ENCODE measurements around the gene SH3BP4. TPM values are rescaled to one million over a fixed set of nuclear protein-coding genes. Genes with fewer than 3 reads are reported as not detected.

The SH3BP4 gene
- total and polyA plus RNA-seq, 2 donors = 11.7 to 14.3 TPM

GRCh38 chr2:234967201-234967869 lies 15.5 kb downstream of the SH3BP4 start:
- Histone ChIP-seq H3K27ac (ENCODE audit: low read depth) (no peak overlapping the region), H3K4me1 (ENCODE audit: insufficient read depth) (no peaks in the 10 kb centered on the region), H3K36me3 (ENCODE audit: insufficient read depth) (no peaks in the 10 kb centered on the region), H3K4me3 (ENCODE audit: low read depth, low read length) (no peak overlapping the region)
- DNase-seq (ENCODE audit: extremely low spot score) = no peak
- 97% methylated on average over 14 of the region's 14 CpGs for WGBS

GRCh38 chr2:234967870-234968208 lies 16.0 kb downstream of the SH3BP4 start:
- no peak for DNase-seq (ENCODE audit: extremely low spot score)
- no peak overlapping the region for H3K4me3 ChIP-seq (ENCODE audit: low read depth, low read length)
- 92% methylated on average over 5 of the region's 5 CpGs for WGBS

GRCh38 chr2:234968631-234969305 lies 17.0 kb downstream of the SH3BP4 start:
- Histone ChIP-seq H3K36me3 (ENCODE audit: insufficient read depth) (no peaks in the 10 kb centered on the region), H3K27ac (ENCODE audit: low read depth) (no peak overlapping the region), H3K4me1 (ENCODE audit: insufficient read depth) (no peaks in the 10 kb centered on the region), H3K4me3 (ENCODE audit: low read depth, low read length) (no peak overlapping the region)
- no peak for DNase-seq (ENCODE audit: extremely low spot score)
- WGBS = 80% methylated on average over 14 of the region's 14 CpGs

More at GRCh38 chr2:234967870-234968208, 16.0 kb downstream of the SH3BP4 start:
- Histone ChIP-seq H3K36me3 (ENCODE audit: insufficient read depth) (no peaks in the 10 kb centered on the region), H3K27ac (ENCODE audit: low read depth) (no peak overlapping the region), H3K4me1 (ENCODE audit: insufficient read depth) (no peaks in the 10 kb centered on the region)

GRCh38 chr2:234969306-234970098 lies 17.7 kb downstream of the SH3BP4 start:
- no peaks in the 10 kb centered on the region for H3K36me3 ChIP-seq (ENCODE audit: insufficient read depth)
- DNase-seq (ENCODE audit: extremely low spot score) = no peak
- no peaks in the 10 kb centered on the region for H3K4me1 ChIP-seq (ENCODE audit: insufficient read depth)
- WGBS = 84% methylated on average over 17 of the region's 17 CpGs
- no peak overlapping the region for H3K27ac ChIP-seq (ENCODE audit: low read depth)
- H3K4me3 ChIP-seq (ENCODE audit: low read depth, low read length) = no peak overlapping the region

- H3K36me3 ChIP-seq (ENCODE audit: insufficient read depth) = no peaks in the 10 kb centered on the region
- no peaks in the 10 kb centered on the region for H3K4me1 ChIP-seq (ENCODE audit: insufficient read depth)
- no peak overlapping the region for H3K4me3 ChIP-seq (ENCODE audit: low read depth, low read length)
- no peak for DNase-seq (ENCODE audit: extremely low spot score)
- 72% methylated on average over 7 of the region's 7 CpGs for WGBS
- no peak overlapping the region for H3K27ac ChIP-seq (ENCODE audit: low read depth)
Measured at GRCh38 chr2:234970099-234970440, 18.3 kb downstream of the SH3BP4 start.

- WGBS = 51% methylated on average over 13 of the region's 13 CpGs
- Histone ChIP-seq H3K4me1 (ENCODE audit: insufficient read depth) (no peaks in the 10 kb centered on the region), H3K36me3 (ENCODE audit: insufficient read depth) (no peaks in the 10 kb centered on the region), H3K27ac (ENCODE audit: low read depth) (no peak overlapping the region), H3K4me3 (ENCODE audit: low read depth, low read length) (no peak overlapping the region)
- no peak for DNase-seq (ENCODE audit: extremely low spot score)
Measured at GRCh38 chr2:234970477-234970882, 18.7 kb downstream of the SH3BP4 start.

GRCh38 chr2:234971496-234971895 lies 19.7 kb downstream of the SH3BP4 start:
- no peak overlapping the region for H3K27ac ChIP-seq (ENCODE audit: low read depth)
- 90% methylated on average over 7 of the region's 7 CpGs for WGBS
- no peak for DNase-seq (ENCODE audit: extremely low spot score)

GRCh38 chr2:234973008-234973407 lies 21.2 kb downstream of the SH3BP4 start:
- no peak overlapping the region for H3K4me3 ChIP-seq (ENCODE audit: low read depth, low read length)
- WGBS = 91% methylated on average over 8 of the region's 8 CpGs
- H3K4me1 ChIP-seq (ENCODE audit: insufficient read depth) = no peaks in the 10 kb centered on the region
- no peaks in the 10 kb centered on the region for H3K36me3 ChIP-seq (ENCODE audit: insufficient read depth)
- no peak for DNase-seq (ENCODE audit: extremely low spot score)
- no peak overlapping the region for H3K27ac ChIP-seq (ENCODE audit: low read depth)

More at GRCh38 chr2:234971496-234971895, 19.7 kb downstream of the SH3BP4 start:
- H3K36me3 ChIP-seq (ENCODE audit: insufficient read depth) = no peaks in the 10 kb centered on the region
- no peak overlapping the region for H3K4me3 ChIP-seq (ENCODE audit: low read depth, low read length)
- H3K4me1 ChIP-seq (ENCODE audit: insufficient read depth) = no peaks in the 10 kb centered on the region

GRCh38 chr2:234974501-234975385 lies 22.9 kb downstream of the SH3BP4 start:
- no peak overlapping the region for H3K4me3 ChIP-seq (ENCODE audit: low read depth, low read length)
- no peak overlapping the region for H3K27ac ChIP-seq (ENCODE audit: low read depth)
- no peak for DNase-seq (ENCODE audit: extremely low spot score)
- H3K4me1 ChIP-seq (ENCODE audit: insufficient read depth) = no peaks in the 10 kb centered on the region
- no peaks in the 10 kb centered on the region for H3K36me3 ChIP-seq (ENCODE audit: insufficient read depth)
- 50% methylated on average over 30 of the region's 30 CpGs for whole genome bisulfite sequencing

- no peak overlapping the region for H3K27ac ChIP-seq (ENCODE audit: low read depth)
- WGBS = 42% methylated on average over 1 of the region's 1 CpG
- DNase-seq (ENCODE audit: extremely low spot score) = no peak
- no peaks in the 10 kb centered on the region for H3K4me1 ChIP-seq (ENCODE audit: insufficient read depth)
- no peak overlapping the region for H3K4me3 ChIP-seq (ENCODE audit: low read depth, low read length)
- no peaks in the 10 kb centered on the region for H3K36me3 ChIP-seq (ENCODE audit: insufficient read depth)
Measured at GRCh38 chr2:234975611-234976010, 23.8 kb downstream of the SH3BP4 start.

GRCh38 chr2:234976479-234977227 lies 24.8 kb downstream of the SH3BP4 start:
- no peaks in the 10 kb centered on the region for H3K4me1 ChIP-seq (ENCODE audit: insufficient read depth)
- no peaks in the 10 kb centered on the region for H3K36me3 ChIP-seq (ENCODE audit: insufficient read depth)
- DNase-seq (ENCODE audit: extremely low spot score) = no peak
- 87% methylated on average over 18 of the region's 18 CpGs for WGBS
- H3K27ac ChIP-seq (ENCODE audit: low read depth) = no peak overlapping the region
- H3K4me3 ChIP-seq (ENCODE audit: low read depth, low read length) = no peak overlapping the region

GRCh38 chr2:234977228-234977679 lies 25.4 kb downstream of the SH3BP4 start:
- WGBS = 88% methylated on average over 12 of the region's 12 CpGs
- Histone ChIP-seq H3K27ac (ENCODE audit: low read depth) (no peak overlapping the region), H3K4me1 (ENCODE audit: insufficient read depth) (no peaks in the 10 kb centered on the region), H3K4me3 (ENCODE audit: low read depth, low read length) (no peak overlapping the region), H3K36me3 (ENCODE audit: insufficient read depth) (no peaks in the 10 kb centered on the region)
- DNase-seq (ENCODE audit: extremely low spot score) = no peak
